ENCODE data around the gene FGF23.

- no peak for TF ChIP-seq POLR2AphosphoS5 (IDR thresholded peaks at IDR 0.05)
- no peak for TF ChIP-seq CTCF (IDR thresholded peaks at IDR 0.05)
- TF ChIP-seq EP300 (IDR thresholded peaks at IDR 0.05): no peak
- no peak for TF ChIP-seq POLR2A (IDR thresholded peaks at IDR 0.05)
Observed at GRCh38 chr12:4378772-4379171, 740 bp downstream of the FGF23 start.

Data from suprapubic skin (tissue), 4 donors.